Measurements from ENCODE around the gene NMD3.

- no peak for TF ChIP-seq CTCF (IDR thresholded peaks at IDR 0.05; ENCODE audit: poor library complexity, severe bottlenecking)
- no peak for TF ChIP-seq RAD21 (conservative IDR thresholded peaks at IDR 0.05)
- TF ChIP-seq REST (IDR thresholded peaks at IDR 0.05; ENCODE audit: borderline replicate concordance): no peak
These were observed 8.2 kb upstream of the NMD3 start for GRCh38 chr3:161212906-161213305.

Measured in neural cell (in vitro differentiated cells).